HG03139 (cell line): Measurements from ENCODE around the gene NAA10.

ENCODE experiments used
- ATAC-seq: cut with Tn5 transposase; IDR thresholded peaks from one replicate; pipeline ENCODE4 v1.9.1; 2021; ENCODE audit not compliant: unreplicated experiment

The NAA10 gene

GRCh38 chrX:153930011-153930910 is 4.6 kb downstream of the NAA10 start:
- ATAC-seq, result no peak

GRCh38 chrX:153929576-153929975 is 5.3 kb downstream of the NAA10 start:
- ATAC-seq, result no peak

- no peak for ATAC-seq
These were observed 6.0 kb downstream of the NAA10 start for GRCh38 chrX:153928846-153929245.

GRCh38 chrX:153927922-153928760 is 6.7 kb downstream of the NAA10 start:
- peak; percentile 61 for ATAC-seq

GRCh38 chrX:153927672-153927921 is 7.2 kb downstream of the NAA10 start:
- no peak for ATAC-seq

- no peak for ATAC-seq
These were observed 7.8 kb downstream of the NAA10 start for GRCh38 chrX:153926858-153927671.

- ATAC-seq, result no peak
These were observed 8.3 kb downstream of the NAA10 start for GRCh38 chrX:153926552-153926857.

GRCh38 chrX:153925739-153926551 is 8.9 kb downstream of the NAA10 start, which contains the start of gene ARHGAP4:
Gene ARHGAP4, minus strand, starts transcription at chrX:153926264. Its CDS starts 62 bp downstream, at chrX:153926202.
- no peak for ATAC-seq

GRCh38 chrX:153925387-153925738 is 9.5 kb downstream of the NAA10 start:
- ATAC-seq, result no peak

GRCh38 chrX:153924149-153924861 is 10.5 kb downstream of the NAA10 start:
- no peak for ATAC-seq

- ATAC-seq, result no peak
These were observed 11.6 kb downstream of the NAA10 start for GRCh38 chrX:153922932-153923857.

- ATAC-seq, result no peak
These were observed 13.1 kb downstream of the NAA10 start for GRCh38 chrX:153921511-153922446.

GRCh38 chrX:153921070-153921469 is 13.8 kb downstream of the NAA10 start:
- no peak for ATAC-seq

- no peak for ATAC-seq
These were observed 14.3 kb downstream of the NAA10 start for GRCh38 chrX:153920546-153920945.

- no peak for ATAC-seq
These were observed 15.6 kb downstream of the NAA10 start for GRCh38 chrX:153919281-153919680.

- no peak for ATAC-seq
These were observed 17.0 kb downstream of the NAA10 start for GRCh38 chrX:153917869-153918268.

- no peak for ATAC-seq
These were observed 21.1 kb downstream of the NAA10 start for GRCh38 chrX:153913701-153914100.

- no peak for ATAC-seq
These were observed 21.6 kb downstream of the NAA10 start for GRCh38 chrX:153913211-153913610.
